ACC112 (cell line): Measurements from ENCODE around the gene STK32A.
"Not testable (repeated sequence)": the region's sequence is repeated elsewhere in the genome, so short reads cannot be mapped to it uniquely, and the experiment has no call there.

ENCODE experiments used
- H2AFZ ChIP-seq: fragments of 200-600 bp; sonication (generic); one replicate; pipeline ENCODE4 v1.6.0; 2017; ENCODE audit warnings: antibody characterized with exemption, low read length; ENCODE audit not compliant: unreplicated experiment
- H3K27ac ChIP-seq: fragments of 200-600 bp; sonication (generic); 2 replicates; pipeline ENCODE4 v1.5.1; 2014; ENCODE audit warnings: low read depth, mild to moderate bottlenecking, antibody characterized with exemption, low read length, moderate library complexity
- H3K27me3 ChIP-seq: fragments of 200-600 bp; sonication (generic); 2 replicates; pipeline ENCODE4 v1.6.1; 2014; ENCODE audit warnings: mild to moderate bottlenecking, antibody characterized with exemption, low read length, moderate library complexity, mixed read lengths; ENCODE audit not compliant: insufficient read depth
- H3K36me3 ChIP-seq: fragments of 200-600 bp; sonication (generic); 2 replicates; pipeline ENCODE4 v1.6.1; 2016; ENCODE audit warnings: mild to moderate bottlenecking, antibody characterized with exemption, low read length, moderate library complexity, mixed read lengths; ENCODE audit not compliant: insufficient read depth
- H3K4me1 ChIP-seq: fragments of 200-600 bp; sonication (generic); one replicate; pipeline ENCODE4 v1.6.1; 2016; ENCODE audit warnings: low read length, mixed read lengths; ENCODE audit not compliant: insufficient read depth, unreplicated experiment, control insufficient read depth
- H3K4me3 ChIP-seq: fragments of 200-600 bp; sonication (generic); 2 replicates; pipeline ENCODE4 v1.5.1; 2014; ENCODE audit warnings: mild to moderate bottlenecking, low read depth, low read length
- H3K79me2 ChIP-seq: fragments of 200-600 bp; sonication (generic); one replicate; pipeline ENCODE4 v1.6.0; 2016; ENCODE audit warnings: low read length; ENCODE audit not compliant: control insufficient read depth, unreplicated experiment, insufficient read depth

STK32A gene

GRCh38 chr5:147216552-147217154 lies 18.2 kb upstream of the STK32A start:
- H3K4me1 ChIP-seq = no peaks in the 10 kb centered on the region
- H3K27ac ChIP-seq = no peak overlapping the region
- H3K27me3 ChIP-seq = peaks cover 7% of the 10 kb centered on the region; the same call in 1 of the 2 replicates
- no peaks in the 10 kb centered on the region for H3K36me3 ChIP-seq
- no peak overlapping the region for H3K4me3 ChIP-seq
- no peaks in the 10 kb centered on the region for H3K79me2 ChIP-seq
- no peak overlapping the region for H2AFZ ChIP-seq

GRCh38 chr5:147223343-147223742 lies 11.5 kb upstream of the STK32A start:
- H3K79me2 ChIP-seq = no peaks in the 10 kb centered on the region
- H3K4me1 ChIP-seq = no peaks in the 10 kb centered on the region
- H3K27ac ChIP-seq = no peak overlapping the region
- H3K4me3 ChIP-seq = no peak overlapping the region
- H3K27me3 ChIP-seq = peaks cover 18% of the 10 kb centered on the region
- no peak overlapping the region for H2AFZ ChIP-seq
- no peaks in the 10 kb centered on the region for H3K36me3 ChIP-seq

GRCh38 chr5:147223948-147224791 lies 10.7 kb upstream of the STK32A start:
- Histone ChIP-seq H3K27ac (no peak overlapping the region), H3K36me3 (no peaks in the 10 kb centered on the region), H3K4me3 (no peak overlapping the region), H2AFZ (no peak overlapping the region), H3K27me3 (peaks cover 18% of the 10 kb centered on the region; the same call in 1 of the 2 replicates), H3K4me1 (no peaks in the 10 kb centered on the region), H3K79me2 (no peaks in the 10 kb centered on the region)

GRCh38 chr5:147225938-147226337 lies 8.9 kb upstream of the STK32A start:
- Histone ChIP-seq H3K36me3 (no peaks in the 10 kb centered on the region), H2AFZ (no peak overlapping the region), H3K27ac (no peak overlapping the region), H3K27me3 (peaks cover 15% of the 10 kb centered on the region; the same call in 1 of the 2 replicates), H3K79me2 (no peaks in the 10 kb centered on the region), H3K4me3 (no peak overlapping the region), H3K4me1 (no peaks in the 10 kb centered on the region)

GRCh38 chr5:147226512-147226911 lies 8.3 kb upstream of the STK32A start:
- H3K36me3 ChIP-seq = no peaks in the 10 kb centered on the region
- H3K79me2 ChIP-seq = no peaks in the 10 kb centered on the region
- H2AFZ ChIP-seq = no peak overlapping the region
- H3K4me1 ChIP-seq = no peaks in the 10 kb centered on the region
- H3K27me3 ChIP-seq = peaks cover 12% of the 10 kb centered on the region; the same call in 1 of the 2 replicates
- H3K27ac ChIP-seq = no peak overlapping the region
- no peak overlapping the region for H3K4me3 ChIP-seq

GRCh38 chr5:147234239-147234824 lies 494 bp upstream of the STK32A start:
- Histone ChIP-seq H3K4me3 (peak overlapping the region; percentile 87), H3K79me2 (no peaks in the 10 kb centered on the region), H3K27ac (no peak overlapping the region), H3K27me3 (peaks cover 25% of the 10 kb centered on the region), H3K36me3 (no peaks in the 10 kb centered on the region), H2AFZ (peak overlapping the region; percentile 86), H3K4me1 (no peaks in the 10 kb centered on the region)

GRCh38 chr5:147240266-147240985 lies 5.6 kb downstream of the STK32A start:
- Histone ChIP-seq H3K36me3 (no peaks in the 10 kb centered on the region), H2AFZ (no peak overlapping the region), H3K4me3 (no peak overlapping the region), H3K27ac (no peak overlapping the region), H3K27me3 (peaks cover 26% of the 10 kb centered on the region), H3K4me1 (no peaks in the 10 kb centered on the region), H3K79me2 (no peaks in the 10 kb centered on the region)

- H3K4me1 ChIP-seq, H3K27ac ChIP-seq, H3K79me2 ChIP-seq, H2AFZ ChIP-seq, H3K36me3 ChIP-seq, H3K27me3 ChIP-seq, H3K4me3 ChIP-seq: not testable (repeated sequence)
Observed at GRCh38 chr5:147243238-147243637, 8.4 kb downstream of the STK32A start.

GRCh38 chr5:147245381-147246165 lies 10.7 kb downstream of the STK32A start:
- Histone ChIP-seq H2AFZ (no peak overlapping the region), H3K27ac (no peak overlapping the region), H3K4me3 (no peak overlapping the region), H3K27me3 (0 out of 2 replicates have a peak, but pooled peaks cover 2% of the 10 kb centered on the region), H3K36me3 (no peaks in the 10 kb centered on the region), H3K4me1 (no peaks in the 10 kb centered on the region), H3K79me2 (no peaks in the 10 kb centered on the region)

GRCh38 chr5:147248561-147248960 lies 13.7 kb downstream of the STK32A start:
- Histone ChIP-seq H3K4me3 (no peak overlapping the region), H3K79me2 (no peaks in the 10 kb centered on the region), H3K36me3 (no peaks in the 10 kb centered on the region), H2AFZ (no peak overlapping the region), H3K4me1 (no peaks in the 10 kb centered on the region), H3K27ac (no peak overlapping the region), H3K27me3 (0 out of 2 replicates have a peak, but pooled peaks cover 2% of the 10 kb centered on the region)
